NB4 (cell line): ENCODE data around the gene PCSK1.

Experiments used
- POLR2A ChIP-seq: IDR thresholded peaks from 2 replicates; pipeline ENCODE4 v1.6.1; 2011; ENCODE audit warnings: mild to moderate bottlenecking; ENCODE audit not compliant: insufficient read length; ENCODE audit errors: extremely low read depth
- TF ChIP-seq, protein P1 (sequence below): IDR thresholded peaks from one replicate; pipeline ENCODE4 v1.5.1; 2012; ENCODE audit warnings: low read depth, low read length
- TF ChIP-seq, protein P2 (sequence below): IDR thresholded peaks from 2 replicates; pipeline ENCODE4 v1.6.1; 2011; ENCODE audit warnings: low read depth, low read length

DNA sequence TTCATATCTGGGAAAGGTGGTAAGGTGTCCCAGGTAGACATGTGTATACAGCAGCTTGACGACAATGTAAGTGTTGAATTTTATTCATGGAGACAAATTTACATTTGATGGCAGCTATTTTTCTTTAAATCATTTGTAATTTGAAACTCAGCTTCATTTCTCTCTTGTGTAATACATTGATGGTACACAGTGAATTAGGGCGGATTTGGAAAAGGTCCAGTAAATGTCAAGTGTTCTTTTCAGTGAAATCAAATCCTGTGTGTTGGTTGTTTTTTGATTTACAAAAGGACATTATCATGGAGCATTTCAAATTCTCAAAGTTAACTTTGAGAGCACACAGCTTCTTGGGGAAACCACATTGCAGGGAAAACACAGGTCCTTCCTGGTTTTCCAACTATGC, 30.0 kb upstream of the PCSK1 start:
- TF ChIP-seq, protein P1, sequence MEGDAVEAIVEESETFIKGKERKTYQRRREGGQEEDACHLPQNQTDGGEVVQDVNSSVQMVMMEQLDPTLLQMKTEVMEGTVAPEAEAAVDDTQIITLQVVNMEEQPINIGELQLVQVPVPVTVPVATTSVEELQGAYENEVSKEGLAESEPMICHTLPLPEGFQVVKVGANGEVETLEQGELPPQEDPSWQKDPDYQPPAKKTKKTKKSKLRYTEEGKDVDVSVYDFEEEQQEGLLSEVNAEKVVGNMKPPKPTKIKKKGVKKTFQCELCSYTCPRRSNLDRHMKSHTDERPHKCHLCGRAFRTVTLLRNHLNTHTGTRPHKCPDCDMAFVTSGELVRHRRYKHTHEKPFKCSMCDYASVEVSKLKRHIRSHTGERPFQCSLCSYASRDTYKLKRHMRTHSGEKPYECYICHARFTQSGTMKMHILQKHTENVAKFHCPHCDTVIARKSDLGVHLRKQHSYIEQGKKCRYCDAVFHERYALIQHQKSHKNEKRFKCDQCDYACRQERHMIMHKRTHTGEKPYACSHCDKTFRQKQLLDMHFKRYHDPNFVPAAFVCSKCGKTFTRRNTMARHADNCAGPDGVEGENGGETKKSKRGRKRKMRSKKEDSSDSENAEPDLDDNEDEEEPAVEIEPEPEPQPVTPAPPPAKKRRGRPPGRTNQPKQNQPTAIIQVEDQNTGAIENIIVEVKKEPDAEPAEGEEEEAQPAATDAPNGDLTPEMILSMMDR = no peak
- TF ChIP-seq POLR2A = no peak
- TF ChIP-seq, protein P2, sequence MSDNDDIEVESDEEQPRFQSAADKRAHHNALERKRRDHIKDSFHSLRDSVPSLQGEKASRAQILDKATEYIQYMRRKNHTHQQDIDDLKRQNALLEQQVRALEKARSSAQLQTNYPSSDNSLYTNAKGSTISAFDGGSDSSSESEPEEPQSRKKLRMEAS = no peak
